Upper lobe of left lung (tissue), 4 donors: ENCODE data around the gene NATD1.

Experiments used
- CTCF ChIP-seq, 6 experiments: fragments of 450-650 bp in 4 of 6; fragments of 200-600 bp in 2 of 6; sonication (generic) in 2 of 6; IDR thresholded peaks; one replicate each; pipeline ENCODE4 v1.5.1; 2016 to 2019; ENCODE audit warnings: antibody characterized with exemption in 6 of 6
- POLR2A ChIP-seq, 4 donors: fragments of 450-650 bp; IDR thresholded peaks; one replicate each; pipeline ENCODE4 v1.5.1; 2016 to 2017; ENCODE audit warnings: antibody characterized with exemption in 4 of 4, mild to moderate bottlenecking in 2 of 4

DNA sequence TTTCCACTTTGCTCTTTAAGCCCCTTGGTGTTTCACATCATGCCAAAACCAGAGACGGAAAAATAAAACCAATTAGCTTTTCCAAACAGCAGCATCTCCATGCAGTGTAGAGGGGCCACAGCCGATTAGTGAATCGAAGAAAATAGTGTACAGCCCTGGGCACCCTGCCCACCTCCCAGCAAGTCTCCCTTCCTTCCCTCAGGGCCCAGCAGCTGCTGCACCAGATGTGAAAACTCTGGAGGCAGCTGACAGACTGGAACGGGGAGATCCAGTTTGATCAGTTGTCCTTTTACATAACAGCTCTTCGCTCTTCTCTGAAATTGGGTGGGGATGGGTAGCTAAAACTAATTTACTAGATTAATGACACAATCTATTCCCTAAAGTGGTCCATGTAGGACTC is 58.5 kb downstream of the NATD1 start:
- no peak for TF ChIP-seq CTCF (IDR thresholded peaks at IDR 0.05)
- no peak for TF ChIP-seq POLR2A (IDR thresholded peaks at IDR 0.05)
